ENCODE results near the gene FUT8.
"Not testable (repeated sequence)": the region's sequence is repeated elsewhere in the genome, so short reads cannot be mapped to it uniquely, and the experiment has no call there.

FUT8 gene

DNA sequence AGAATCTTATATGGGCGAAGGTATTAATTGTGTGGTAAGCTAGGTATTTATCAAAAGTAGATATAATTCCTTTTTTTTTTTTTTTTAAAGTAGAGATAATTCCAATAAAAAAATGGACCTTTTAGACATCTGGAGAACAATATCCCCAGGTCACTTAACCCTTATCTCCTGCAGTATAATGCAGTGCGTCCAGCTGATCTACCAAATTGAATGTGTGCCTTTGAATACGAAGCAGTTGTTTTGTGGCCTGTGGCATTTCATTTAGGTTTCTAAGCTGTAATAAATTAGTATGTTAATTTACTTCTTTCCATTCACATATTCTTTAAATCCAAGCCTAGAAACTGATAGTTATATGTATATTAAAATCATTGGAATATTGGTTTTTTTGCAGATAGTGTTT lies 3.1 kb downstream of the FUT8 start:
- Histone ChIP-seq H3K36me3 (ENCODE audit: control insufficient read depth in 2 of 2, insufficient read depth in 2 of 2, low read length in 2 of 2) (no peaks in the 10 kb centered on the region), H3K9ac (ENCODE audit: low read depth in 1 of 2, low read length in 2 of 2) (no peak overlapping the region), H3K27ac (ENCODE audit: low read depth in 2 of 2, low read length in 2 of 2) (no peak overlapping the region), H3K4me1 (ENCODE audit: control insufficient read depth in 2 of 2, insufficient read depth in 2 of 2, low read length in 2 of 2) (peaks cover 0 to 9% of the 10 kb centered on the region in 2 donors), H3K27me3 (ENCODE audit: control insufficient read depth in 2 of 2, insufficient read depth in 2 of 2, low read length in 2 of 2) (no peaks in the 10 kb centered on the region), H3K9me3 (ENCODE audit: control insufficient read depth in 2 of 2, low read length in 2 of 2) (no peaks in the 10 kb centered on the region), H3K4me3 (ENCODE audit: low read length in 2 of 2) (no peak overlapping the region)

DNA sequence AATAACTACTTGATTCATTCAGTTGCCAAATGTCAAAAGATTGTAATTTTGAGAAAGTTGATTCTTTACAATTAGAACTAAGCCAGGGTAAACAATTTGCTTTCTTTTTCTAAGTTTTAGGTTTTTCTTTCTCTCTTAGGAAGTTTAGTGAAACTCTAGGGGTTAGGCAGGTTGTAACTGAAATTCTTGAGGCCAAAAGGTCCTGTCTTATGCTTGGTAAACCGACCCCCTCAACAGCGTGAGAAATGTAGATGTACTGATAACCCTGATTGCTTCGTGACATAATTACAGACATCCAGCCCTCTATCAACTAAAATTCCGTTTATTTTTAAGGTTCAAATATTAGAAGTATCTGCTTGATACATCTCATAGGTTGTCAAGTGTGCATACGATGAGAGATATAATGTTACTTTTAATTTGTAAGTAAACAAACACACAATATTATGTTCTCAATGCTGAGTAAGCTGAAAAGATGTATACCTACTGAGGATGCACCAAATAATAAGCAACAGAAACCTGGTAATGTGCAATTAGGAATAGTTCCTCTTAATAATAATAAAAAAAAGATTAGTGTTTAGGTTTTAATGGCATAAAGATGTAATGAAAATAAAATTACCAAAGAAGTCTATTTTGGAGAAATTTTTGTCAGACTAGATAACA lies 7.2 kb downstream of the FUT8 start:
- Histone ChIP-seq H3K9me3 (ENCODE audit: control insufficient read depth in 2 of 2, low read length in 2 of 2) (no peaks in the 10 kb centered on the region), H3K4me3 (ENCODE audit: low read length in 2 of 2) (no peak overlapping the region), H3K27ac (ENCODE audit: low read depth in 2 of 2, low read length in 2 of 2) (no peak overlapping the region), H3K4me1 (ENCODE audit: control insufficient read depth in 2 of 2, insufficient read depth in 2 of 2, low read length in 2 of 2) (peaks cover 0 to 3% of the 10 kb centered on the region in 2 donors), H3K9ac (ENCODE audit: low read depth in 1 of 2, low read length in 2 of 2) (no peak overlapping the region), H3K27me3 (ENCODE audit: control insufficient read depth in 2 of 2, insufficient read depth in 2 of 2, low read length in 2 of 2) (no peaks in the 10 kb centered on the region), H3K36me3 (ENCODE audit: control insufficient read depth in 2 of 2, insufficient read depth in 2 of 2, low read length in 2 of 2) (no peaks in the 10 kb centered on the region)

DNA sequence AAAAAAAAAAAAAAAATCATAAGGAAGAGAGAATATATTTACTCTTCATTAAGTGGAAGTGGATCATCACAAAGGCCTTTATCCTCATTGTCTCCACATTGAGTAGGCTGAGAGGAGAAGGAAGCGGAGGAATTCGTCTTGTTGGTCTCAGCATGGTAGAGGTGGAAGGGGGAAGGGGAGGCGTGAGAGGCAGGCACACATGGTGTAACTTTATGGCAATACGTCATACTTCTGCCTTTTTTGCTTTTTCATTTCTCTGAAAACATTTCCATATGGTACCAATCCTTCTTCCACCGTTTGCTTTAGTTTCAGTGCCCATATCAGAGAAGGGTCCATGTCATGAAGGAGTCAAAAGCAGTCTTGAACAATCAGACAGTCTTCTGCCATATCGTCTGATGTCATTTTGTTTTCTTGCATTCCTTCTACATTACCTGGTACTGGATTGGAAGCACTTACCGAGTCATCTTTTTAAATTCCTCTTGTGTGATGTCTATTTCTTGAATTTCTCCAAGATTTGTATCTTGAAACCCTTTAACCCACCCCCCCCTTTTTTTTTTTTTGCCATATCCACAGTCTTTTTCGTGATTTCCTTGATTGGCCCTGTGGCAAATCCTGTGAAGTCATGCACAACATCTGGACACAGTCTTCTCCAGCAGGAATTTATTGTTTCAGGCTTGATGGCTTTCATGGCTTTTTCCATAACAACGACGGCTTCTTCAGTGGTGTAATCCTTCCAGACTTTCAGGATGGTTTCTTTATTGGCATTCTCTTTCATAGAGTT lies 8.9 kb downstream of the FUT8 start:
- H3K9me3 ChIP-seq (ENCODE audit: control insufficient read depth in 2 of 2, low read length in 2 of 2), result no peaks in the 10 kb centered on the region
- no peak overlapping the region for H3K9ac ChIP-seq (ENCODE audit: low read depth in 1 of 2, low read length in 2 of 2)
- no peaks in the 10 kb centered on the region for H3K36me3 ChIP-seq (ENCODE audit: control insufficient read depth in 2 of 2, insufficient read depth in 2 of 2, low read length in 2 of 2)
- no peak overlapping the region for H3K27ac ChIP-seq (ENCODE audit: low read depth in 2 of 2, low read length in 2 of 2)
- H3K4me1 ChIP-seq (ENCODE audit: control insufficient read depth in 2 of 2, insufficient read depth in 2 of 2, low read length in 2 of 2), result peaks cover 0 to 3% of the 10 kb centered on the region in 2 donors
- no peak overlapping the region for H3K4me3 ChIP-seq (ENCODE audit: low read length in 2 of 2)
- no peaks in the 10 kb centered on the region for H3K27me3 ChIP-seq (ENCODE audit: control insufficient read depth in 2 of 2, insufficient read depth in 2 of 2, low read length in 2 of 2)

DNA sequence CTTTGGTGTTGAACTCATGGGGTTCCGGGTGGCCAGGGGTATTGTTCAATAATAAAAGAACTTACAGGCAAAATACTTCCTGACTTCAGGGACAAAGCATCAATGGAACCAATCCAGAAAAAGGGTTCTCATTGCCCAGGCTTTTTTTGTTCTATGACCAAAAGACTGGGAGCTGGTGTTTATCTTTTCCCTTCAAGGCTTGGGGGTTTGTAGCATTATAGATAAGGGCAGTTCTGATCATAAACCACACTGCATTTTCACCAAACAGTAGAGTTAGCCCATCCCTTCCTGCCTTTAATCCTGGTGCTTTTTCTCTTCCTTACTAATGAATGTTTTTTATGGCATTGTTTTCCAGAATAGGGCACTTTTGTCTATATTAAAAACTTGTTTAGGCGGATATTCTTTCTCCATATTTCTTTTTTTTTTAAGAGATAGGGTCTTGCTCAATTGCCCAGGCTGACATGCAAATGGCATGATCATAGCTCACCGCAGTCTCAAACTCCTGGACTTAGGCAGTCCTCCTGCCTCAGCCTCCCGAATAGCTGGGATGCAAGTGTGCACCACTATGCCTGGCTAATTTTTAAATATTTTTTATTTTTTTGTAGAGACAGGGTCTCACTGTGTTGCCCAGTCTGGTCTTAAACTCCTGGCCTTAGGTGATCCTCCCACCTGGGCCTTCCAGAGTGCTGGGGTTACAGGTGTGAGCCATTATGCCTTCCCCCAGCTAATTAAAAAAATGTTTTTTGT lies 9.7 kb downstream of the FUT8 start:
- Histone ChIP-seq H3K4me1 (ENCODE audit: control insufficient read depth in 2 of 2, insufficient read depth in 2 of 2, low read length in 2 of 2) (peaks cover 0 to 3% of the 10 kb centered on the region in 2 donors), H3K9ac (ENCODE audit: low read depth in 1 of 2, low read length in 2 of 2) (no peak overlapping the region), H3K36me3 (ENCODE audit: control insufficient read depth in 2 of 2, insufficient read depth in 2 of 2, low read length in 2 of 2) (no peaks in the 10 kb centered on the region), H3K27me3 (ENCODE audit: control insufficient read depth in 2 of 2, insufficient read depth in 2 of 2, low read length in 2 of 2) (no peaks in the 10 kb centered on the region), H3K27ac (ENCODE audit: low read depth in 2 of 2, low read length in 2 of 2) (no peak overlapping the region), H3K9me3 (ENCODE audit: control insufficient read depth in 2 of 2, low read length in 2 of 2) (no peaks in the 10 kb centered on the region), H3K4me3 (ENCODE audit: low read length in 2 of 2) (no peak overlapping the region)

DNA sequence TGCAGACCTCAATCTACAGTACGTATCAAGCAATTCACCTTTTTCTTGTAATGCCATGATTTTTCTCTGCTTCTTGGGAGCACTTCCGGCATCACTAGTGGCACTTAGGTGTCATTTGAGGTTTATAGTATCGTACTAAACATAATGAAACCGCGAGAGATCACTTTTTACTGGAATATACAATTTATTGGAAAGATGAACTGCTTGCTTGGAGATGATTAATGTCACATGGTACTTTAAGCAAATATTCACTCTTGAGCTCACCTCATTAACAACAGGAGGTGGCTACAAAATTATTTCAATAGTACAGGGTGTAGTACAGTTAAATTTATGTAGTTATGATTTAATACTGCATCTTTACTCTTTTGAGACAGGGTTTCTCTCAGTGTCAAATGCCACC lies 11.5 kb downstream of the FUT8 start:
- no peak overlapping the region for H3K4me3 ChIP-seq (ENCODE audit: low read length in 2 of 2)
- H3K27ac ChIP-seq (ENCODE audit: low read depth in 2 of 2, low read length in 2 of 2), result no peak overlapping the region
- no peaks in the 10 kb centered on the region for H3K27me3 ChIP-seq (ENCODE audit: control insufficient read depth in 2 of 2, insufficient read depth in 2 of 2, low read length in 2 of 2)
- H3K9ac ChIP-seq (ENCODE audit: low read depth in 1 of 2, low read length in 2 of 2), result no peak overlapping the region
- H3K4me1 ChIP-seq (ENCODE audit: control insufficient read depth in 2 of 2, insufficient read depth in 2 of 2, low read length in 2 of 2), result peaks cover 0 to 3% of the 10 kb centered on the region in 2 donors
- no peaks in the 10 kb centered on the region for H3K9me3 ChIP-seq (ENCODE audit: control insufficient read depth in 2 of 2, low read length in 2 of 2)
- no peaks in the 10 kb centered on the region for H3K36me3 ChIP-seq (ENCODE audit: control insufficient read depth in 2 of 2, insufficient read depth in 2 of 2, low read length in 2 of 2)

DNA sequence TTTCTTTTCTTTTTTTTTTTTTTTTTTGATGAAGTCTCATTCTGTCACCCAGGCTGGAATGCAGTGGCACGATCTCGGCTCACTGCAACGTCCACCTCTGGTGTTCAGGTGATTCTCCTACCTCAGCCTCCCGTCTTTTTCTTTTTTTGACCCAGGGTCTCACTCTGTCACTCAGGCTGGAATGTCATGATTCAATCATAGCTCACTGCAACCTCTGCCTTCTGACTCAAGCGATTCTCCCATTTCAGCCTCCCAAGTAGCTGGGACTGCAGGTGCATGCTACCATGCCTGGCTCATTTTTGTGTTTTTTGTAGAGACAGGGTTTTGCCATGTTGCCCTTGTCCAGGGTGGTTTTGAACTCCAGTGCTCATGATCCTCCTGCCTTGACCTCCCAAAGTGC lies 12.0 kb downstream of the FUT8 start:
- H3K9ac ChIP-seq (ENCODE audit: low read depth in 1 of 2, low read length in 2 of 2), result no peak overlapping the region
- H3K27ac ChIP-seq (ENCODE audit: low read depth in 2 of 2, low read length in 2 of 2), result no peak overlapping the region
- H3K27me3 ChIP-seq (ENCODE audit: control insufficient read depth in 2 of 2, insufficient read depth in 2 of 2, low read length in 2 of 2), result no peaks in the 10 kb centered on the region
- peaks cover 0 to 3% of the 10 kb centered on the region in 2 donors for H3K4me1 ChIP-seq (ENCODE audit: control insufficient read depth in 2 of 2, insufficient read depth in 2 of 2, low read length in 2 of 2)
- H3K4me3 ChIP-seq (ENCODE audit: low read length in 2 of 2), result no peak overlapping the region
- no peaks in the 10 kb centered on the region for H3K36me3 ChIP-seq (ENCODE audit: control insufficient read depth in 2 of 2, insufficient read depth in 2 of 2, low read length in 2 of 2)
- H3K9me3 ChIP-seq (ENCODE audit: control insufficient read depth in 2 of 2, low read length in 2 of 2), result no peaks in the 10 kb centered on the region

DNA sequence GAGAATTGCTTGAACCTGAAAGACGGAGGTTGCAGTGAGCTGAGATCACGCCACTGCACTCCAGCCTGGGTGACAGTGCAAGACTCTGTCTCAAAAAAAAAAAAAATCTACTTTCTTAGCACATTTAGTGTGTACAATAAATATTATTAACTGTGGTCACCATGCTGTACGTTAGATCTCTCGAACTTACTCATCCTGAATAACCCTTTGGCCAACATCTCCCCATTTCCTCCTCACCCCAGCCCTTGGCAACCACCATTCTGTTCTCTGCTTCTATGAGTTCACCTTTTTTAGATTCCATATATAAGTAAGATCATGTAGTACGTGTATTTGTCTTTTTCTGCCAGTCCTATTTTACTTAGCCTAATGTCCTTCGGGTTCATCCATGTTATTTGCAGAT lies 13.4 kb downstream of the FUT8 start:
- no peaks in the 10 kb centered on the region for H3K36me3 ChIP-seq (ENCODE audit: control insufficient read depth in 2 of 2, insufficient read depth in 2 of 2, low read length in 2 of 2)
- peaks cover 0 to 3% of the 10 kb centered on the region in 2 donors for H3K4me1 ChIP-seq (ENCODE audit: control insufficient read depth in 2 of 2, insufficient read depth in 2 of 2, low read length in 2 of 2)
- no peaks in the 10 kb centered on the region for H3K27me3 ChIP-seq (ENCODE audit: control insufficient read depth in 2 of 2, insufficient read depth in 2 of 2, low read length in 2 of 2)
- H3K9ac ChIP-seq (ENCODE audit: low read depth in 1 of 2, low read length in 2 of 2), result no peak overlapping the region
- H3K4me3 ChIP-seq (ENCODE audit: low read length in 2 of 2), result no peak overlapping the region
- H3K9me3 ChIP-seq (ENCODE audit: control insufficient read depth in 2 of 2, low read length in 2 of 2), result no peaks in the 10 kb centered on the region
- H3K27ac ChIP-seq (ENCODE audit: low read depth in 2 of 2, low read length in 2 of 2), result no peak overlapping the region

DNA sequence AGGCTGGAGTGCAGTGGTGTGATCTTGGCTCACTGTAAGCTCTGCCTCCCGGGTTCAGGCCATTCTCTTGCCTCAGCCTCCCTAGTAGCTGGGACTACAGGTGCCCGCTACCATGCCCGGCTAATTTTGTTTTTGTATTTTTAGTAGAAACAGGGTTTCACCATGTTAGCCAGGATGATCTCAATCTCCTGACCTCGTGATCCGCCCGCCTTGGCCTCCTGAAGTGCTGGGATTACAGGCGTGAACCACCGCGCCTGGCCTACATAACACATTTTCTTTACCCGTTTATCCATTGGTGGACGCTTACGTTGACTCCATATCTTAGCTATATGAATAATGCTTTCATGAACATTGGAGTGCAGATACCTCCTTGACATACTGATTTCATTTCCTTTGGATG lies 14.4 kb downstream of the FUT8 start:
- not testable (repeated sequence) for H3K27ac ChIP-seq (ENCODE audit: low read depth in 2 of 2, low read length in 2 of 2); H3K4me1 ChIP-seq (ENCODE audit: control insufficient read depth in 2 of 2, insufficient read depth in 2 of 2, low read length in 2 of 2); H3K36me3 ChIP-seq (ENCODE audit: control insufficient read depth in 2 of 2, insufficient read depth in 2 of 2, low read length in 2 of 2); H3K9me3 ChIP-seq (ENCODE audit: control insufficient read depth in 2 of 2, low read length in 2 of 2); H3K4me3 ChIP-seq (ENCODE audit: low read length in 2 of 2); H3K9ac ChIP-seq (ENCODE audit: low read depth in 1 of 2, low read length in 2 of 2); H3K27me3 ChIP-seq (ENCODE audit: control insufficient read depth in 2 of 2, insufficient read depth in 2 of 2, low read length in 2 of 2)

DNA sequence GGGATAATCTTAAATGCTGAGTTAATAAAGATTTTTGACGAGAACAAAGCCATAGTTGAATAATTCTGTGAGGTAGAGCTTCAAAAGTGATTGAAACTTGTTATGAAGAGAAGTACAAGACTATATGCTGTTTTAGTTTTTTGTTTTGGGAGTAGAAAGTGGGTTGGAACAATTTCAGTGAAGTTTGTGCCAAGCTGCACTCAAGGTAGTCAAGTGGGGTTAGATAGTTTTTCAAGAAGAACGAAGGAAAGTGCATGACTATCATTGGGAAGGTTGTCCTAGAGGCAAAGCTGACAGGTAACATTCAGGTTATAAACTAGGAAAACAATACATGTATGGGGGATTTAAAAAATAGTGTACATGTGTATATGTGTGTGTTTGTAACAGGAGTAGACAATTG lies 16.2 kb downstream of the FUT8 start:
- H3K27ac ChIP-seq (ENCODE audit: low read depth in 2 of 2, low read length in 2 of 2), result no peak overlapping the region
- no peaks in the 10 kb centered on the region for H3K9me3 ChIP-seq (ENCODE audit: control insufficient read depth in 2 of 2, low read length in 2 of 2)
- peaks cover 0 to 3% of the 10 kb centered on the region in 2 donors for H3K4me1 ChIP-seq (ENCODE audit: control insufficient read depth in 2 of 2, insufficient read depth in 2 of 2, low read length in 2 of 2)
- H3K27me3 ChIP-seq (ENCODE audit: control insufficient read depth in 2 of 2, insufficient read depth in 2 of 2, low read length in 2 of 2), result no peaks in the 10 kb centered on the region
- H3K36me3 ChIP-seq (ENCODE audit: control insufficient read depth in 2 of 2, insufficient read depth in 2 of 2, low read length in 2 of 2), result no peaks in the 10 kb centered on the region
- no peak overlapping the region for H3K4me3 ChIP-seq (ENCODE audit: low read length in 2 of 2)
- no peak overlapping the region for H3K9ac ChIP-seq (ENCODE audit: low read depth in 1 of 2, low read length in 2 of 2)

DNA sequence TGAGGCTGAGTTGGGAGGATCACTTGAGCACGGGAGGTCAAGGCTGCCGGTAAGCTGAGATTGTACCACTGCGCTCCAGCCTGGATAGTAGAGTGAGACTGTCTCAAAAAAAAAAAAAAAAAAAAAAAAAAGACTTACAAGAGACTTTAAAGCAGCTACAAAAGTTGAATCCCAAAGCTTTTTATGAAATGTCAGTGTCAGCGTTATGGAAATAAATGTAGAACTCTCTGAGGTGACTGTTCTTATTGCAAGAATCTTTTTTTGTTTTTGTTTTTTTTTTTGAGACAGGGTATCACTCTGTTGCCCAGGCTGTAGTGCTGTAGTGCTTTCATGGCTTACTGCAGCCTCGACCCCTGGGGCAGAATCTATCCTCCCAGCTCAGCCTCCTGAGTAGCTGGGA lies 17.2 kb downstream of the FUT8 start:
- Histone ChIP-seq H3K4me3 (ENCODE audit: low read length in 2 of 2) (no peak overlapping the region), H3K9me3 (ENCODE audit: control insufficient read depth in 2 of 2, low read length in 2 of 2) (no peaks in the 10 kb centered on the region), H3K9ac (ENCODE audit: low read depth in 1 of 2, low read length in 2 of 2) (no peak overlapping the region), H3K4me1 (ENCODE audit: control insufficient read depth in 2 of 2, insufficient read depth in 2 of 2, low read length in 2 of 2) (no peaks in the 10 kb centered on the region), H3K36me3 (ENCODE audit: control insufficient read depth in 2 of 2, insufficient read depth in 2 of 2, low read length in 2 of 2) (no peaks in the 10 kb centered on the region), H3K27ac (ENCODE audit: low read depth in 2 of 2, low read length in 2 of 2) (no peak overlapping the region), H3K27me3 (ENCODE audit: control insufficient read depth in 2 of 2, insufficient read depth in 2 of 2, low read length in 2 of 2) (no peaks in the 10 kb centered on the region)
